ENCODE measurements around the gene SMIM11.

The SMIM11 gene

DNA sequence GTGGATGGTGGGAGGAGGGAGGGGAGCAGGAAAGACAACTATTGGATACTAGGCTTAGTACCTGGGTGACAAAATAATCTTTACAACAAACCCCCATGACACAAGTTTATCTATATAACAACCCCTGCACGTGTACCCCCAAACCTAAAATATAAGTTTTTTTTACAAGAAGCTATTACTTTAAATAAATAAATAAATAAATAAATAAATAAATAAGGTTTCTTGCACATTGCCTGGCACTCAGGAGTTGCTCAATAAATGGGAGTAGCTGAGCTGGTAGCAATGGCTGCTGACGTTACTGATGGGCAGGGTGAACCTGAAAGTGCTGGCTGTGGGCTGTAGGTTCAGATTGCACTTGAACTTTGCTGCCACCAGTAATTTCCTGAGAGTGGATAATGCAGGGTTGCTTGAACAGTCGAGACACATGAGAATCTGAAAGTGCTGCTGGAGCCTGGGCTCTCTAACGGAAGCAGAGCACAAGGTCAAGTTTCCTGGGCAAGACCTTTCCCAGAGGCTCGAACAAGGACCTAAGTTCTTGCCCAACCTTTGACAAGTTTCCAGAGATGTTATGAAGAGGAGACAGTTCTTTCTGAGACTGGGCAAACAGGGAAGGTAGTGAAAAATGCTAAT is 26.3 kb upstream of the SMIM11 start:
- TF ChIP-seq CTCF (IDR thresholded peaks at IDR 0.05; ENCODE audit: insufficient read depth, low read length, missing control alignments), result no peak
- H3K4me3 ChIP-seq (ENCODE audit: low read depth, low read length), result no peak overlapping the region
- CTCF ChIA-PET, result interaction anchor here (0.7 to 24.1 kb wide), 17 partner anchors 13 to 430 kb away, joined by 3 to 500 read pairs (median 7); partner anchors contain the start of genes ATP5PO, KCNE2, MRPS6 and SLC5A3
- no peak for DNase-seq (ENCODE audit: low read depth, low spot score)
- POLR2A ChIA-PET, result interaction anchor here (1.4 kb wide), 1 partner anchor 425 kb away, joined by 4 read pairs; no protein-coding TSS in a partner anchor

- peak; percentile 65 for TF ChIP-seq CTCF (IDR thresholded peaks at IDR 0.05; ENCODE audit: insufficient read depth, low read length, missing control alignments)
- no peak for DNase-seq (ENCODE audit: low read depth, low spot score)
- ChIA-PET CTCF (interaction anchor here (0.7 to 24.1 kb wide), 9 partner anchors 9 to 689 kb away, joined by 3 to 500 read pairs (median 7); partner anchors contain the start of genes ATP5PO, KCNE2, MRPS6 and SLC5A3), POLR2A (no interaction called here)
- no peak overlapping the region for H3K4me3 ChIP-seq (ENCODE audit: low read depth, low read length)
Measured at GRCh38 chr21:34351786-34352241, 23.5 kb upstream of the SMIM11 start.

DNA sequence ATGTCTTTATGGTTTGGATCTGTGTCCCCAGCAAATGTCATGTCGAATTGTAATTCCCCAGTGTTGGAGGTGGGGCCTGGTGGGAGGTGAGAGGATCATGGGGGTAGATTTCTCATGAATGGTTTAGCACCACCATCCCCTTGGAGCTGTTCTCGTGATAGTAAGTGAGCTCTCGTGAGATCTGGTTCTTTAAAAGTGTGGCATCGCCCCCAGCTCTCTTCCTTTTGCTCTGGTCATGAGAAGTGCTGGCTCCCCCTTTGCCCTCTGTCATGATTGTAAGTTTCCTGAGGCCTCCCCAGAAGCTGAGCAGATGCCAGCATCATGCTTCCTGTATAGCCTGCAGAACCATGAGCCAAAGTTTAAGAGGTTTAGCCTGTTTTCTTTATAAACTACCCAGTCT is 22.8 kb upstream of the SMIM11 start:
- DNase-seq (ENCODE audit: low read depth, low spot score), result no peak
- no peak for TF ChIP-seq CTCF (IDR thresholded peaks at IDR 0.05; ENCODE audit: insufficient read depth, low read length, missing control alignments)
- H3K4me3 ChIP-seq (ENCODE audit: low read depth, low read length), result no peak overlapping the region
- POLR2A ChIA-PET, result no interaction called here
- CTCF ChIA-PET, result interaction anchor here (9.2 to 24.1 kb wide), 3 partner anchors 11 to 434 kb away, joined by 88 to 500 read pairs (median 215); partner anchors contain the start of genes ATP5PO and KCNE2

DNA sequence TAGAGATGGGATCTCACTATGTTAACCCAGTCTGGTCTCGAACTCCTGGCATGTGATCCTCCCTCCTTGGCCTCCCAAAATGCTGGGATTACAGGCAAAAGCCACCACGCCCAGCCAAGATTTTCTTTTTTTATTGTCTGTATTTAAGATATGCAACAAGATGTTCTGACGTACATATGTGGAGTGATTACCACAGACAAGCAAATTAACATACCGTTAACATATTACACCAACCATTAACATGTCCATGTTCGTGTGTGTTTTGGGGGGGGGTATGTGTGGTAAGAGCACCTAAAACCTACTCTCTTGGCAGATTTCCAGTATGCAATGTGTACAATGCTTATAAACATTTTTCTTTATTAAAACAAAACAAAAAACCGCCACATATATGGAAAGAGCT is 22.1 kb upstream of the SMIM11 start:
- DNase-seq (ENCODE audit: low read depth, low spot score), result no peak
- TF ChIP-seq CTCF (IDR thresholded peaks at IDR 0.05; ENCODE audit: insufficient read depth, low read length, missing control alignments), result no peak
- H3K4me3 ChIP-seq (ENCODE audit: low read depth, low read length), result no peak overlapping the region
- POLR2A ChIA-PET, result no interaction called here
- CTCF ChIA-PET, result interaction anchor here (16.1 to 24.1 kb wide), 2 partner anchors 10 to 434 kb away, joined by 215 to 500 read pairs; partner anchors contain the start of genes ATP5PO and KCNE2

DNA sequence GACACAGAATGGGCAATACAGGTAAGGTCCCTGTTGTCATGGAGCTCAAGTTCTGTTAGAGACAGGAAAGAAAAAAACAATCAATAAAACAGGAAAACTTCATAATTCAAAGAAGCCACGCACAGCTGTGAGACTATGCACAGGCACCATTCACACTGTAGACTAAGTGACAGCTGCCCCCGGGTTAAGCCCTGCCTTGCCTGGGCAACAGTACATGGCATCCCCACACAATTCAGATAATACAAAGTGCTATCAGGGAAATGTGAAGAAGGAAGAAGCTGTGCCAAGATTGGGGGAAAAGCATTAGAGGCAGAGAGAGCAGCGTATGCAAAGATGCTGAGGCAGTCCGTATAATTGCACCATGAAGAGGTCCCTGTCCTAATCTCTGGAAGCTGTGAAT is 20.5 kb upstream of the SMIM11 start:
- DNase-seq (ENCODE audit: low read depth, low spot score), result no peak
- CTCF ChIA-PET, result interaction anchor here (1.0 to 24.1 kb wide), 5 partner anchors 9 to 436 kb away, joined by 3 to 500 read pairs (median 3); partner anchors contain the start of genes ATP5PO and KCNE2
- no peak for TF ChIP-seq CTCF (IDR thresholded peaks at IDR 0.05; ENCODE audit: insufficient read depth, low read length, missing control alignments)
- POLR2A ChIA-PET, result no interaction called here
- H3K4me3 ChIP-seq (ENCODE audit: low read depth, low read length), result no peak overlapping the region

DNA sequence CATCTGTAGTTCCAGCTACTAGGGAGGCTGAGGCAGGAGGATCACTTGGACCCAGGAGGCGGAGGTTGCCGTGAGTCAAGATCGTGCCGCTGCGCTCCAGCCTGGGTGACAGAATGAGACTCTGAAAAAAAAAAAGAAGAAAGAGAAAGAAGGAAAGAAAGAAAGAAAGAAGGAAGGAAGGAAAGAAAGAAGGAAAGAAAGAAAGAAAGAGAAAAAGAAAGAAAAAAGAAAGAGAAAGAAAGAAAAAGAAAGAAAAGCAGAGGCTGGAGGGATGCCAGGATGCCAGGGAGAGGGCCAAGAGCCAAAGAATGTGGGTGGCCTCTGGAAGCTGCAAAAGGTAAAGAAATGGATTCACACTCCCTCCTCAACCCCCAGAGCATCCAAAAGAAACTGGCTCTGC is 19.7 kb upstream of the SMIM11 start:
- TF ChIP-seq CTCF (IDR thresholded peaks at IDR 0.05; ENCODE audit: insufficient read depth, low read length, missing control alignments), result no peak
- DNase-seq (ENCODE audit: low read depth, low spot score), result no peak
- ChIA-PET POLR2A (no interaction called here), CTCF (interaction anchor here (1.7 to 24.1 kb wide), 3 partner anchors 8 to 437 kb away, joined by 12 to 500 read pairs (median 215); partner anchors contain the start of genes ATP5PO and KCNE2)
- no peak overlapping the region for H3K4me3 ChIP-seq (ENCODE audit: low read depth, low read length)

Measured in AG04449 (cell line).